SU-DHL-6 (cell line): Measurements from ENCODE around the gene MYO18A.

ENCODE experiments used
- H2AFZ ChIP-seq: fragments of 200-600 bp; sonication (generic); 2 replicates; pipeline ENCODE4 v1.6.1; 2014; ENCODE audit warnings: low read depth, mild to moderate bottlenecking, moderate library complexity, mixed read lengths, antibody characterized with exemption, low read length; ENCODE audit not compliant: severe bottlenecking
- H3F3A ChIP-seq: fragments of 200-600 bp; shearing (Covaris generic); 2 replicates; pipeline ENCODE4 v1.6.0; 2016; ENCODE audit warnings: antibody characterized with exemption, mild to moderate bottlenecking; ENCODE audit not compliant: insufficient read depth
- H3K27ac ChIP-seq: fragments of 200-600 bp; sonication (generic); 2 replicates; pipeline ENCODE4 v1.5.1; 2016; ENCODE audit warnings: low read depth, mild to moderate bottlenecking, low read length, moderate library complexity, mixed read lengths
- H3K27me3 ChIP-seq: fragments of 200-600 bp; sonication (generic), shearing (Covaris generic); 2 replicates; pipeline ENCODE4 v1.6.0; 2014; ENCODE audit warnings: mild to moderate bottlenecking, low read length
- H3K36me3 ChIP-seq: fragments of 200-600 bp; sonication (generic); 2 replicates; pipeline ENCODE4 v1.6.1; 2014; ENCODE audit warnings: mild to moderate bottlenecking, low read length, mixed read lengths
- H3K4me2 ChIP-seq: fragments of 300-600, 200-600 bp; shearing (Covaris generic), sonication (generic); 2 replicates; pipeline ENCODE4 v1.6.0; 2014; ENCODE audit warnings: low read length, low read depth, mild to moderate bottlenecking; ENCODE audit not compliant: poor library complexity, severe bottlenecking
- H3K4me3 ChIP-seq: fragments of 200-600 bp; sonication (generic); 2 replicates; pipeline ENCODE4 v1.5.1; 2014; ENCODE audit warnings: antibody characterized with exemption, low read length, mild to moderate bottlenecking, mixed read lengths; ENCODE audit not compliant: insufficient read depth, poor library complexity, severe bottlenecking
- H3K79me2 ChIP-seq: fragments of 200-600 bp; sonication (generic); 2 replicates; pipeline ENCODE4 v1.6.1; 2014; ENCODE audit warnings: mild to moderate bottlenecking, low read length, moderate library complexity; ENCODE audit not compliant: insufficient read depth
- H3K9ac ChIP-seq: fragments of 200-600 bp; sonication (generic); 2 replicates; pipeline ENCODE4 v1.7.0; 2014; ENCODE audit warnings: mild to moderate bottlenecking, low read length
- H3K9me2 ChIP-seq: fragments of 200-600 bp; sonication (generic); replicated peaks from 2 replicates; pipeline ENCODE4 v1.6.1; 2014; ENCODE audit warnings: low read length; ENCODE audit not compliant: insufficient read depth
- H3K9me3 ChIP-seq: fragments of 200-600 bp; sonication (generic); 2 replicates; pipeline ENCODE4 v1.6.1; 2014; ENCODE audit warnings: low read length, mixed read lengths; ENCODE audit not compliant: insufficient read depth
- H4K20me1 ChIP-seq: fragments of 200-600 bp; sonication (generic); 2 replicates; pipeline ENCODE4 v1.6.1; 2014; ENCODE audit warnings: low read depth, mild to moderate bottlenecking, antibody characterized with exemption, low read length, moderate library complexity, mixed read lengths
- CTCF ChIP-seq: fragments of 200-600 bp; sonication (generic); IDR thresholded peaks from one replicate; pipeline ENCODE4 v1.5.1; 2017; ENCODE audit warnings: antibody characterized with exemption, mild to moderate bottlenecking, low read length, moderate library complexity; ENCODE audit not compliant: insufficient read depth, poor library complexity, severe bottlenecking
- EZH2phosphoT487 ChIP-seq: fragments of 200-600 bp; sonication (generic), shearing (Covaris generic); conservative IDR thresholded peaks from 2 replicates; pipeline ENCODE4 v1.6.1; 2018; ENCODE audit warnings: mild to moderate bottlenecking, antibody characterized with exemption, low read length, moderate library complexity, mixed read lengths

MYO18A gene

GRCh38 chr17:29046473-29046839, 133.7 kb downstream of the MYO18A start:
- Histone ChIP-seq H4K20me1 (no peaks in the 10 kb centered on the region), H3K9ac (no peak overlapping the region), H3K79me2 (no peaks in the 10 kb centered on the region), H3K27me3 (no peaks in the 10 kb centered on the region), H3K27ac (no peak overlapping the region), H3K9me3 (no peaks in the 10 kb centered on the region), H3K4me3 (no peak overlapping the region), H3K9me2 (no peaks in the 10 kb centered on the region), H2AFZ (no peak overlapping the region), H3K4me2 (no peak overlapping the region), H3K36me3 (no peaks in the 10 kb centered on the region), H3F3A (no peaks in the 10 kb centered on the region)
- TF ChIP-seq CTCF, result no peak
- TF ChIP-seq EZH2phosphoT487, result no peak

- H3K27me3 ChIP-seq, result no peaks in the 10 kb centered on the region
- no peaks in the 10 kb centered on the region for H4K20me1 ChIP-seq
- H3K36me3 ChIP-seq, result no peaks in the 10 kb centered on the region
- no peaks in the 10 kb centered on the region for H3K79me2 ChIP-seq
- H3K4me3 ChIP-seq, result no peak overlapping the region
- H3K9me3 ChIP-seq, result no peaks in the 10 kb centered on the region
- H3K9me2 ChIP-seq, result no peaks in the 10 kb centered on the region
- no peak overlapping the region for H3K27ac ChIP-seq
- no peak overlapping the region for H2AFZ ChIP-seq
- H3K4me2 ChIP-seq, result no peak overlapping the region
- H3K9ac ChIP-seq, result no peak overlapping the region
- no peak for TF ChIP-seq CTCF
- TF ChIP-seq EZH2phosphoT487, result no peak
- H3F3A ChIP-seq, result no peaks in the 10 kb centered on the region
Observed at GRCh38 chr17:29045734-29046472, 134.3 kb downstream of the MYO18A start.

- Histone ChIP-seq H3K36me3 (no peaks in the 10 kb centered on the region), H3K9me3 (no peaks in the 10 kb centered on the region), H2AFZ (no peak overlapping the region), H3F3A (no peaks in the 10 kb centered on the region), H3K4me2 (no peak overlapping the region), H3K27ac (no peak overlapping the region), H4K20me1 (no peaks in the 10 kb centered on the region), H3K4me3 (no peak overlapping the region), H3K9ac (no peak overlapping the region), H3K27me3 (no peaks in the 10 kb centered on the region), H3K79me2 (no peaks in the 10 kb centered on the region), H3K9me2 (no peaks in the 10 kb centered on the region)
- TF ChIP-seq EZH2phosphoT487 (no peak), CTCF (no peak)
Observed at GRCh38 chr17:29045026-29045425, 135.2 kb downstream of the MYO18A start.
